SK-N-SH (cell line): ENCODE measurements around the gene MACROH2A2. TPM values are rescaled to one million over a fixed set of nuclear protein-coding genes. Genes with fewer than 3 reads are reported as not detected.
"Not testable (repeated sequence)": the region's sequence is repeated elsewhere in the genome, so short reads cannot be mapped to it uniquely, and the experiment has no call there.

Source experiments
- CTCF ChIA-PET: fragments of 300-600, 350-600 bp; formaldehyde crosslinking; extraction: SDS; loops from one replicate; lab custom pipeline; 2021; lab: Yijun Ruan, JAX
- POLR2A ChIA-PET: fragments of 350-600 bp; sonication (Branson Sonifier 250); formaldehyde crosslinking; extraction: SDS; loops from one replicate; lab custom pipeline; 2020; ENCODE audit warnings: antibody characterized with exemption, inconsistent platforms; lab: Yijun Ruan, JAX
- DNase-seq: peaks from one replicate; pipeline ENCODE4 v3.0.0; 2012
- H2AFZ ChIP-seq: fragments of 200-600 bp; sonication (generic); 2 replicates; pipeline ENCODE4 v1.8.1; 2016; ENCODE audit warnings: antibody characterized with exemption, mild to moderate bottlenecking, low read depth
- H3F3A ChIP-seq: fragments of 200-600 bp; sonication (generic); replicated peaks from 2 replicates; pipeline ENCODE3; 2016; ENCODE audit warnings: antibody characterized with exemption, mild to moderate bottlenecking; ENCODE audit not compliant: insufficient read depth
- H3K27ac ChIP-seq, 2 experiments: fragments of 200-500 bp in 1 of 2; fragments of 200-600 bp in 1 of 2; sonication (Bioruptor generic) in 1 of 2; sonication (generic), shearing (Covaris generic) in 1 of 2; 2 replicates each; pipeline versions ENCODE4 v1.5.1 to v1.6.1; 2014 to 2016; ENCODE audit warnings: low read depth in 2 of 2, inconsistent platforms in 1 of 2, low read length in 1 of 2, mild to moderate bottlenecking in 1 of 2, mixed read lengths in 1 of 2
- H3K27me3 ChIP-seq: fragments of 200-600 bp; sonication (generic), shearing (Covaris generic); 2 replicates; pipeline ENCODE4 v1.6.1; 2016; ENCODE audit warnings: mixed run types; ENCODE audit not compliant: insufficient read depth
- H3K36me3 ChIP-seq, 2 experiments: fragments of 200-500 bp in 1 of 2; fragments of 200-600 bp in 1 of 2; sonication (Bioruptor generic) in 1 of 2; sonication (generic) in 1 of 2; replicated peaks in 1 of 2; 2 replicates each; pipeline versions ENCODE3 to v1.5.1; 2014 to 2016; ENCODE audit warnings: low read length in 1 of 2, mild to moderate bottlenecking in 1 of 2; ENCODE audit not compliant: insufficient read depth in 2 of 2, control insufficient read depth in 1 of 2
- H3K4me1 ChIP-seq, 2 experiments: fragments of 200-500 bp in 1 of 2; fragments of 200-600 bp in 1 of 2; sonication (Bioruptor generic) in 1 of 2; sonication (generic), shearing (Covaris generic) in 1 of 2; 2 replicates each; pipeline versions ENCODE4 v1.5.1 to v1.6.1; 2014 to 2016; ENCODE audit warnings: low read depth in 1 of 2, low read length in 1 of 2, mixed run types in 1 of 2; ENCODE audit not compliant: insufficient read depth in 2 of 2, control insufficient read depth in 1 of 2
- H3K4me2 ChIP-seq: fragments of 200-600 bp; sonication (generic), shearing (Covaris generic); 2 replicates; pipeline ENCODE4 v1.6.1; 2017; ENCODE audit warnings: mixed run types
- H3K4me3 ChIP-seq, 2 experiments: fragments of 200-500 bp in 1 of 2; fragments of 200-600 bp in 1 of 2; sonication (Bioruptor generic) in 1 of 2; sonication (generic), shearing (Covaris generic) in 1 of 2; 2 replicates each; pipeline versions ENCODE4 v1.5.1 to v1.8.1; 2014 to 2016; ENCODE audit warnings: low read depth in 2 of 2, inconsistent platforms in 1 of 2, low read length in 1 of 2, mild to moderate bottlenecking in 1 of 2, mixed read lengths in 1 of 2, moderate library complexity in 1 of 2
- H3K79me2 ChIP-seq: fragments of 200-600 bp; sonication (generic); 2 replicates; pipeline ENCODE4 v1.8.1; 2017; ENCODE audit warnings: mild to moderate bottlenecking; ENCODE audit not compliant: insufficient read depth
- H3K9ac ChIP-seq: fragments of 200-600 bp; sonication (generic); 2 replicates; pipeline ENCODE4 v1.6.1; 2017; ENCODE audit warnings: mixed run types
- H3K9me2 ChIP-seq: fragments of 200-600 bp; sonication (generic); 2 replicates; pipeline ENCODE4 v1.6.1; 2017; ENCODE audit warnings: mixed run types
- H3K9me3 ChIP-seq: fragments of 200-600 bp; sonication (generic); 2 replicates; pipeline ENCODE4 v1.6.1; 2017; ENCODE audit warnings: mixed run types, mild to moderate bottlenecking, moderate library complexity
- H4K20me1 ChIP-seq: fragments of 200-600 bp; sonication (generic); 2 replicates; pipeline ENCODE4 v1.6.1; 2017; ENCODE audit warnings: mild to moderate bottlenecking, mixed run types; ENCODE audit not compliant: insufficient read depth
- ELF1 ChIP-seq: IDR thresholded peaks from 2 replicates; pipeline ENCODE4 v1.4.0; 2012
- EZH2phosphoT487 ChIP-seq: fragments of 200-600 bp; sonication (generic); IDR thresholded peaks from 2 replicates; pipeline ENCODE4 v1.6.1; 2017; ENCODE audit warnings: low read depth, mixed run types, mild to moderate bottlenecking, antibody characterized with exemption, moderate library complexity, borderline replicate concordance
- FOXJ3 ChIP-seq: sonication (generic); formaldehyde crosslinking; IDR thresholded peaks from 2 replicates; pipeline ENCODE4 v1.5.1; 2020; ENCODE audit warnings: mild to moderate bottlenecking, missing genetic modification reagents
- FOXM1 ChIP-seq: IDR thresholded peaks from 2 replicates; pipeline ENCODE4 v1.4.0; 2012; ENCODE audit warnings: low read depth, mild to moderate bottlenecking
- MAX ChIP-seq: IDR thresholded peaks from 2 replicates; pipeline ENCODE4 v1.4.0; 2012; ENCODE audit warnings: low read depth
- MEF2A ChIP-seq: IDR thresholded peaks from 2 replicates; pipeline ENCODE4 v1.4.0; 2012; ENCODE audit warnings: low read depth, borderline replicate concordance
- MXI1 ChIP-seq: IDR thresholded peaks from 2 replicates; pipeline ENCODE4 v1.6.1; 2012; ENCODE audit warnings: mild to moderate bottlenecking, low read depth, low read length, improper control_type of control experiment
- NFIC ChIP-seq: IDR thresholded peaks from 2 replicates; pipeline ENCODE4 v1.4.0; 2012; ENCODE audit warnings: borderline replicate concordance
- POLR2AphosphoS5 ChIP-seq: IDR thresholded peaks from 2 replicates; pipeline ENCODE4 v1.6.1; 2012; ENCODE audit warnings: low read depth, low read length
- RAD21 ChIP-seq: IDR thresholded peaks from 2 replicates; pipeline ENCODE4 v1.6.1; 2012; ENCODE audit warnings: mild to moderate bottlenecking, low read length
- RCOR1 ChIP-seq: fragments of 150-350 bp; IDR thresholded peaks from 2 replicates; pipeline ENCODE4 v1.6.1; 2017; ENCODE audit warnings: antibody characterized with exemption, low read length
- RFX5 ChIP-seq: IDR thresholded peaks from 2 replicates; pipeline ENCODE4 v1.6.1; 2012; ENCODE audit warnings: mild to moderate bottlenecking, improper control_type of control experiment, low read length
- SMC3 ChIP-seq: IDR thresholded peaks from 2 replicates; pipeline ENCODE4 v1.6.1; 2012; ENCODE audit warnings: low read depth, low read length, improper control_type of control experiment
- TCF12 ChIP-seq: IDR thresholded peaks from 2 replicates; pipeline ENCODE4 v1.4.0; 2012
- TEAD4 ChIP-seq: IDR thresholded peaks from 2 replicates; pipeline ENCODE4 v1.4.0; 2012; ENCODE audit warnings: mild to moderate bottlenecking, borderline replicate concordance; ENCODE audit not compliant: insufficient read depth
- USF1 ChIP-seq: IDR thresholded peaks from 2 replicates; pipeline ENCODE4 v1.4.0; 2012; ENCODE audit warnings: low read depth, borderline replicate concordance
- USF2 ChIP-seq: fragments of 150-350 bp; IDR thresholded peaks from 2 replicates; pipeline ENCODE4 v1.6.1; 2017; ENCODE audit warnings: antibody characterized with exemption, low read length, low read depth, borderline replicate concordance
- YY1 ChIP-seq: IDR thresholded peaks from 2 replicates; pipeline ENCODE4 v1.4.0; 2012; ENCODE audit warnings: low read depth, mild to moderate bottlenecking
- WGBS: methylation state at CpG from one replicate; pipeline ENCODE4 v1.1.6; 2017; ENCODE audit warnings: low lambda C conversion rate; 5-methylcytosine and 5-hydroxymethylcytosine counted together
- polyA plus RNA-seq, 3 experiments: library from polyadenylated mRNA; depleted of rRNA; stranded (reverse); fragments of >200 nt; gene quantifications; 2 replicates each; pipeline ENCODE4 v1.2.3, GENCODE V29; 2012
- TF ChIP-seq, protein P1 (sequence below): IDR thresholded peaks from 2 replicates; pipeline ENCODE4; 2012

The MACROH2A2 gene
- polyA plus RNA-seq, 1 of the 3 experiments (the other 2 are of a cell fraction): 28.9 TPM

- H4K20me1 ChIP-seq, H3K9me3 ChIP-seq, H3K27ac ChIP-seq, H3K9me2 ChIP-seq, H3K27me3 ChIP-seq, H3K4me1 ChIP-seq, H3K79me2 ChIP-seq, H3K4me3 ChIP-seq, POLR2A ChIA-PET, H3K36me3 ChIP-seq, H3K9ac ChIP-seq, H2AFZ ChIP-seq, H3F3A ChIP-seq, DNase-seq, H3K4me2 ChIP-seq: not testable (repeated sequence)
- CTCF ChIA-PET: interaction anchor here (0.6 kb wide), 1 partner anchor 80 kb away, joined by 3 read pairs; no protein-coding TSS in a partner anchor
- WGBS: 53% methylated on average over 8 of the region's 8 CpGs
Measured at GRCh38 chr10:70041739-70042138, 10.9 kb upstream of the MACROH2A2 start.

- H3K4me3 ChIP-seq, H3K9ac ChIP-seq, DNase-seq, H3K36me3 ChIP-seq, H2AFZ ChIP-seq, H3K9me3 ChIP-seq, H3F3A ChIP-seq, H4K20me1 ChIP-seq, H3K4me1 ChIP-seq, H3K27ac ChIP-seq, H3K9me2 ChIP-seq, H3K79me2 ChIP-seq, H3K27me3 ChIP-seq, POLR2A ChIA-PET, CTCF ChIA-PET, H3K4me2 ChIP-seq: not testable (repeated sequence)
- WGBS: 75% methylated on average over 4 of the region's 4 CpGs
Measured at GRCh38 chr10:70047066-70047465, 5.6 kb upstream of the MACROH2A2 start.

GRCh38 chr10:70048030-70048723 lies 4.5 kb upstream of the MACROH2A2 start:
- POLR2A ChIA-PET: no interaction called here
- no peak overlapping the region for H3K4me2 ChIP-seq
- 71% methylated on average over 5 of the region's 5 CpGs for WGBS

More at GRCh38 chr10:70048030-70048723, 4.5 kb upstream of the MACROH2A2 start:
- no peaks in the 10 kb centered on the region for H4K20me1 ChIP-seq
- no peaks in the 10 kb centered on the region for H3K9me2 ChIP-seq
- DNase-seq: no peak
- H3F3A ChIP-seq: no peaks in the 10 kb centered on the region
- CTCF ChIA-PET: interaction anchor here (1.2 to 1.4 kb wide), 2 partner anchors 90 to 134 kb away, joined by 3 read pairs; no protein-coding TSS in a partner anchor
- H3K36me3 ChIP-seq: no peaks in the 10 kb centered on the region
- no peak overlapping the region for H3K4me3 ChIP-seq
- H3K9me3 ChIP-seq: no peaks in the 10 kb centered on the region
- H3K9ac ChIP-seq: no peak overlapping the region
- peaks cover 8% of the 10 kb centered on the region in 2 experiments; a peak in 3 of 4 replicates for H3K4me1 ChIP-seq
- H3K79me2 ChIP-seq: no peaks in the 10 kb centered on the region
- no peak overlapping the region for H3K27ac ChIP-seq
- no peaks in the 10 kb centered on the region for H3K27me3 ChIP-seq
- no peak for TF ChIP-seq RAD21
- TF ChIP-seq EZH2phosphoT487: no peak
- TF ChIP-seq TEAD4: no peak
- no peak for TF ChIP-seq TCF12
- no peak for TF ChIP-seq MXI1
- no peak for TF ChIP-seq RFX5
- no peak for TF ChIP-seq FOXM1
- TF ChIP-seq SMC3: no peak
- no peak for TF ChIP-seq USF2
- TF ChIP-seq NFIC: no peak
- no peak for TF ChIP-seq MEF2A
- no peak for TF ChIP-seq YY1
- no peak for TF ChIP-seq USF1
- no peak for TF ChIP-seq POLR2AphosphoS5
- TF ChIP-seq, protein P1, sequence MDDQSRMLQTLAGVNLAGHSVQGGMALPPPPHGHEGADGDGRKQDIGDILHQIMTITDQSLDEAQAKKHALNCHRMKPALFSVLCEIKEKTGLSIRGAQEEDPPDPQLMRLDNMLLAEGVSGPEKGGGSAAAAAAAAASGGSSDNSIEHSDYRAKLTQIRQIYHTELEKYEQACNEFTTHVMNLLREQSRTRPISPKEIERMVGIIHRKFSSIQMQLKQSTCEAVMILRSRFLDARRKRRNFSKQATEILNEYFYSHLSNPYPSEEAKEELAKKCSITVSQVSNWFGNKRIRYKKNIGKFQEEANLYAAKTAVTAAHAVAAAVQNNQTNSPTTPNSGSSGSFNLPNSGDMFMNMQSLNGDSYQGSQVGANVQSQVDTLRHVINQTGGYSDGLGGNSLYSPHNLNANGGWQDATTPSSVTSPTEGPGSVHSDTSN: no peak
- no peak for TF ChIP-seq ELF1
- no peak for TF ChIP-seq FOXJ3
- no peak for TF ChIP-seq MAX
- no peak for TF ChIP-seq RCOR1
- no peak overlapping the region for H2AFZ ChIP-seq
